Nephron progenitor cell (in vitro differentiated cells): ENCODE results near the gene GNAZ.

Source experiments
- DNase-seq: peaks from one replicate; pipeline ENCODE4 v3.0.0; 2021
- H3K27ac Mint-ChIP-seq: 2 replicates; pipeline ENCODE4 v1.8.0; 2021; ENCODE audit warnings: mild to moderate bottlenecking, moderate library complexity, mixed read lengths
- H3K27me3 Mint-ChIP-seq: 2 replicates; pipeline ENCODE4 v1.8.0; 2021; ENCODE audit warnings: mild to moderate bottlenecking, low read depth, mixed read lengths; ENCODE audit not compliant: poor library complexity
- H3K36me3 Mint-ChIP-seq: 2 replicates; pipeline ENCODE4 v1.8.0; 2021; ENCODE audit warnings: low read depth, mixed read lengths
- H3K4me1 Mint-ChIP-seq: 2 replicates; pipeline ENCODE4 v1.8.0; 2021; ENCODE audit warnings: mixed read lengths
- H3K4me3 Mint-ChIP-seq: 2 replicates; pipeline ENCODE4 v1.8.0; 2021; ENCODE audit warnings: mild to moderate bottlenecking, moderate library complexity, mixed read lengths
- H3K9me3 Mint-ChIP-seq: 2 replicates; pipeline ENCODE4 v1.8.0; 2021; ENCODE audit warnings: mild to moderate bottlenecking, moderate library complexity, mixed read lengths
- TF ChIP-seq, protein P1 (sequence below): fragments of 200-600 bp; sonication (generic); IDR thresholded peaks from 2 replicates; pipeline ENCODE4 v1.5.0; 2021; ENCODE audit warnings: antibody characterized with exemption

GNAZ gene

DNA sequence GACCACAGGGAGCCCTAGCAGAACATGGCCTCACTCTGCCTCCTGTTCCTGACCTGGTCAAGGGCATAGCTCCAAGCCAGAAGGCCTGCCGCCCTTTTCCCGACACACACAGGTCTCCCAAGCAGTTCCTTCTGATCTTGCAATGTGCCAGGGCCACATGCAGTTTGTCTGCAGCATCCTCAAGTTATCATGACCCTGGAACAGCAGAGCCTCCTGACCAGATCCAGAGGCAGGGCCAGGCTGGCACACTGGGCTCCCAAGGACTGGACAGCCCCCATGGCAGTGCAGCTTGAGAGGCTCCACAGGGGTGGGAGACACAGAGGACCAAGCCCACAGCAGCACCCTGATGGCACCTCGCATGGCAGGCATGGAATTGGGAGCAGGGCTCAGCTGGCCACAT lies 31.2 kb downstream of the GNAZ start:
- Mint-ChIP-seq H3K27me3 (no peaks in the 10 kb centered on the region), H3K9me3 (no peaks in the 10 kb centered on the region), H3K4me1 (peaks cover 10% of the 10 kb centered on the region), H3K27ac (no peak overlapping the region), H3K36me3 (no peaks in the 10 kb centered on the region), H3K4me3 (no peak overlapping the region)
- TF ChIP-seq, protein P1, sequence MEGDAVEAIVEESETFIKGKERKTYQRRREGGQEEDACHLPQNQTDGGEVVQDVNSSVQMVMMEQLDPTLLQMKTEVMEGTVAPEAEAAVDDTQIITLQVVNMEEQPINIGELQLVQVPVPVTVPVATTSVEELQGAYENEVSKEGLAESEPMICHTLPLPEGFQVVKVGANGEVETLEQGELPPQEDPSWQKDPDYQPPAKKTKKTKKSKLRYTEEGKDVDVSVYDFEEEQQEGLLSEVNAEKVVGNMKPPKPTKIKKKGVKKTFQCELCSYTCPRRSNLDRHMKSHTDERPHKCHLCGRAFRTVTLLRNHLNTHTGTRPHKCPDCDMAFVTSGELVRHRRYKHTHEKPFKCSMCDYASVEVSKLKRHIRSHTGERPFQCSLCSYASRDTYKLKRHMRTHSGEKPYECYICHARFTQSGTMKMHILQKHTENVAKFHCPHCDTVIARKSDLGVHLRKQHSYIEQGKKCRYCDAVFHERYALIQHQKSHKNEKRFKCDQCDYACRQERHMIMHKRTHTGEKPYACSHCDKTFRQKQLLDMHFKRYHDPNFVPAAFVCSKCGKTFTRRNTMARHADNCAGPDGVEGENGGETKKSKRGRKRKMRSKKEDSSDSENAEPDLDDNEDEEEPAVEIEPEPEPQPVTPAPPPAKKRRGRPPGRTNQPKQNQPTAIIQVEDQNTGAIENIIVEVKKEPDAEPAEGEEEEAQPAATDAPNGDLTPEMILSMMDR: no peak
- DNase-seq: no peak

DNA sequence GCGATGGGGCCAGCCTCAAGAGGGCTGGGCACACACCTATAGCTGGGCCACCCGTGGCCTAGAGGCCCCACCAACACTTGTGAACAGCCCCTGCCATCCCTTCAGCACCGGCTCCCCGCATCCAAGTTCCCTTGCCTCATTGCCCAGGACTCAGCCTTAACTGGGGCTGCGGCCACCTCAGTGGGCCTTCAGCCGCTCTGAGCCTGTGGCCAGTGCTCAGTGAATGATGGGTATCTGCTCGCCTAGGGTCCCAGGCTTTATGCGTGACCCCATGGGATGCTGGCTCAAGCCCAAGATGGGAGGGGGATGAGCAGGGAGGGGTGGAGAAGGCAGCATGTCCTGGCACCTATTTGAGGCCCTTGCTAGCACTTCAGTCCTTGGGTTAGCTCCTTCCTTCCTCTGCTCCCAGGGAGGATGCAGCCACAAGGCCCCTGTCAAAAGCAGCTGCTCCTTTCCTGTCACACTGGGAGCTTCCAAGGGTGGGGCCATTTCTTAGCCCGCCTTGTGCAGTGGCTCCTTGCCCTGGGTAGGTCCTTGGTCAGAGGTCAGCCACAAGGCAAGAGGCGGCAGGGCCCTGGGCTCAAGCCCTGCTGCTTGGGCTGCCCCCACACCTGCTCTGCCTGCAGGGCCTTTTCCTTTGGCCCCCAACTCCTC lies 31.8 kb downstream of the GNAZ start:
- no peaks in the 10 kb centered on the region for H3K36me3 Mint-ChIP-seq
- DNase-seq: no peak
- no peaks in the 10 kb centered on the region for H3K27me3 Mint-ChIP-seq
- H3K9me3 Mint-ChIP-seq: no peaks in the 10 kb centered on the region
- H3K27ac Mint-ChIP-seq: no peak overlapping the region
- TF ChIP-seq, protein P1: no peak
- peaks cover 6% of the 10 kb centered on the region for H3K4me1 Mint-ChIP-seq
- H3K4me3 Mint-ChIP-seq: no peak overlapping the region

DNA sequence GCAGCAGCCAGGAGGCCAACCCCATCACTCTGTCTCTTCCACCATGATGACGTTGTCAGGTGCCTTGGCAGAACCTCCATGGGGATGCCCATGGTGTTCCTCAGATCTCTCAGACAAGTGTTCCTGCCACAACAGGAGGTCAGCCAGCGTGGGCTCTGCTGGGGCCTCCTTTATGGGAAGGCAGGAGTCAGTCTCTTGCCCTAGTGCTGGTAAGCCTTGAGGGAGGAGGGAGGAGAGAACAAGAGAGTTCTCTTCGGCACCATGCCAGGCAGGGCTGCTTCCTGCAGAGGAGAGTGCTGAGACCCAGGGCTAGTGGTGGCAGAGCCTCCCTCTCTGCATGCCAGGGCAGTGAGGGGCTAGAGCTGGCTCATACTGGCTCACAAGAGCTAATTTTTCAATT lies 32.5 kb downstream of the GNAZ start:
- no peak for DNase-seq
- no peak overlapping the region for H3K27ac Mint-ChIP-seq
- H3K36me3 Mint-ChIP-seq: no peaks in the 10 kb centered on the region
- TF ChIP-seq, protein P1: no peak
- no peak overlapping the region for H3K4me3 Mint-ChIP-seq
- peaks cover 6% of the 10 kb centered on the region for H3K4me1 Mint-ChIP-seq
- peaks cover 4% of the 10 kb centered on the region for H3K27me3 Mint-ChIP-seq
- H3K9me3 Mint-ChIP-seq: no peaks in the 10 kb centered on the region

DNA sequence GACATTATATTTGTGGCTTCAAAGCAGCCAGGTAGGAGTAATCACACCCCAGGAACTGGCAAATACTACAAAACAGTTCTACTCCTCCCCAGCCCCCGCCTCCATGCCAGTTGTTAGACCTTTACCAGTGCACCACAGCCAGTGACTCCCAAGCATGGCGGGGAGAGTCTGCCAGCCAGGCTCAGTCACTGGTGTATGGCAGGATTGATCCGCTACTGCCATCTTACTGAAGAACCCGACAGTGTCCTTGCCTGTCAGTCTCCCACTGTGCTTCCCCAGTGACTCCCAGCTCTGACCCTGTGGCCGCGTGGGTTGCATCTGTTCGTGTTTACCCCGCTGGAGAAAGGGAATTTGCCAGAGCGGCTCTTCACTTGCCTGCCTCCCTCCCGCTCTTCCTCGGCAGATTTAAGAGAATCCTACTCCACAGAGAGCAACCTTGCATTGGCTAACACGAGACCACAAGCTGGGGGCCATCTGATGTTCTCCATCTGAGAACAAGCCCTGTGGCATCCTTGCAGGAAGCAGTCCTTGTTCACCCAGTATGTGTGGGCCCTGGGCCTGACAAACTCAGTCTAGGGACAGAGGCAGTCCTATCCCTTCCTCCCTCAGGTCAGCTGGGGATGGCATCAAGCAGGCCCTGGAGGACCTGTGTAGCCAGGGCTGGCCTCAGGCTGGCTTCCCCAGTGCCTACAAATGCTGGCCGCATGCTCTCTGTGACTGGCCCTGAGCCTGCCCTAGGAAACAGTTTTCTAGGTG lies 33.1 kb downstream of the GNAZ start:
- H3K27me3 Mint-ChIP-seq: peaks cover 4% of the 10 kb centered on the region
- H3K9me3 Mint-ChIP-seq: no peaks in the 10 kb centered on the region
- TF ChIP-seq, protein P1: no peak

DNA sequence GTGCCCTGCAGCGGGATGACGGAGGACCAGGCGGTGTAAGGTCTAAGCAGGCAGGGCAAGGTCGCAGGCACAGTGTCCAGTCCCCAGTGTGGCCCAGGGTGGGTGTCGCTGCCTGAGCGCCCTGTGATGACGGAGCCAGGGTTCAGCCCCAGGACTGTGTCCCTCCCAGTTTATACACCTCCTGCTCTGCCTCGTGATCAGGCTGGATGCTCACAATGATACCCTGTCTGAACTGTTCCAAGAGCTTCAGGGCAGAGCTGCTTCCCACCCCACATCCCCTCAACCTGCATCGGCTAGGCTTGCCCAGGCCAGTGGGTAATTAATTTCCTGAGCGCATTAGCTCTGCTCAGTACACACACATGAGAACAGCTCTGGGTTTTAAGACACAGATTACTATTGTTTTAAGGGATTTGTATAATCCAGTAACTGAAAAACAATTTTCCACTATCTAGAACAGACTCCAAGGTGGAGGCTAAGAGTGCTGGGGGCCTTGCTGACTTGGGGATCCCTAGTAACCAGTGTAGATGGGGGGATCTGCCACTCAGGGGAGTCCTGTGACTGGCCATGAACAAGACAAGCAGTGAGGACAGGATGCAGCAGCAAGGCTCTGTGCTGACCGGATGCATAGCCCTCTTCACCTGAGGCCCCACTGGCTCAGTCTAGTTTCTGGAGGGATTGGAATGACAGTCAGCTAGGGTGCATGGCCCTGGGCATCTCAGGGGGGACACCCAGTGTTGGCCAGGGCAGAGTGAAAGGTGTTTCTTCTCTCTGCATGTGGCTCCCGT lies 34.1 kb downstream of the GNAZ start:
- TF ChIP-seq, protein P1: no peak
- peaks cover 5% of the 10 kb centered on the region for H3K27me3 Mint-ChIP-seq
- H3K9me3 Mint-ChIP-seq: no peaks in the 10 kb centered on the region
- H3K4me3 Mint-ChIP-seq: no peak overlapping the region
- H3K4me1 Mint-ChIP-seq: peaks cover 6% of the 10 kb centered on the region
- no peaks in the 10 kb centered on the region for H3K36me3 Mint-ChIP-seq
- DNase-seq: no peak
- H3K27ac Mint-ChIP-seq: no peak overlapping the region

More for the DNA sequence above, 33.1 kb downstream of the GNAZ start:
- Mint-ChIP-seq H3K4me1 (peaks cover 6% of the 10 kb centered on the region), H3K36me3 (no peaks in the 10 kb centered on the region), H3K4me3 (no peak overlapping the region), H3K27ac (peak overlapping the region; percentile 81)
- DNase-seq: no peak
